Smooth muscle cell (in vitro differentiated cells): Measurements from ENCODE around the gene CRTC2. TPM values are rescaled to one million over a fixed set of nuclear protein-coding genes. Genes with fewer than 3 reads are reported as not detected.

ENCODE experiments used
- DNase-seq: peaks from one replicate; lab custom pipeline; 2025; ENCODE audit not compliant: unreplicated experiment; lab: John Stamatoyannopoulos, UW
- H2AFZ ChIP-seq: fragments of 200-600 bp; sonication (generic); 2 replicates; pipeline ENCODE4 v1.6.0; 2016; ENCODE audit warnings: antibody characterized with exemption, low read depth, mild to moderate bottlenecking
- H3F3A ChIP-seq: fragments of 200-600 bp; sonication (generic); 2 replicates; pipeline ENCODE4 v1.6.0; 2017; ENCODE audit warnings: antibody characterized with exemption, low read depth
- H3K27ac ChIP-seq: fragments of 200-600 bp; sonication (generic); 2 replicates; pipeline ENCODE4 v1.5.1; 2016; ENCODE audit warnings: low read depth, mild to moderate bottlenecking
- H3K27me3 ChIP-seq: fragments of 200-600 bp; sonication (generic); 2 replicates; pipeline ENCODE4 v1.6.1; 2016; ENCODE audit warnings: low read depth, mild to moderate bottlenecking
- H3K36me3 ChIP-seq: fragments of 200-600 bp; sonication (generic); 2 replicates; pipeline ENCODE4 v1.5.1; 2016; ENCODE audit warnings: low read depth
- H3K4me1 ChIP-seq: fragments of 200-600 bp; sonication (generic); 2 replicates; pipeline ENCODE4 v1.5.1; 2016; ENCODE audit warnings: low read depth
- H3K4me2 ChIP-seq: fragments of 200-600 bp; sonication (generic); 2 replicates; pipeline ENCODE4 v1.6.0; 2016; ENCODE audit warnings: mild to moderate bottlenecking
- H3K4me3 ChIP-seq: fragments of 200-600 bp; sonication (generic); 2 replicates; pipeline ENCODE4 v1.5.1; 2016; ENCODE audit warnings: mild to moderate bottlenecking
- H3K79me2 ChIP-seq: fragments of 200-600 bp; sonication (generic); 2 replicates; pipeline ENCODE4 v1.6.0; 2016; ENCODE audit warnings: low read depth, mild to moderate bottlenecking
- H3K9ac ChIP-seq: fragments of 200-600 bp; sonication (generic); 2 replicates; pipeline ENCODE4 v1.6.0; 2016; ENCODE audit warnings: low read depth
- H3K9me3 ChIP-seq: fragments of 200-600 bp; sonication (generic); replicated peaks from 2 replicates; pipeline ENCODE4 v1.5.1; 2016; ENCODE audit warnings: low read depth
- H4K20me1 ChIP-seq: fragments of 200-600 bp; sonication (generic); 2 replicates; pipeline ENCODE4 v1.6.0; 2016; ENCODE audit warnings: low read depth
- CTCF ChIP-seq: fragments of 200-600 bp; sonication (generic); IDR thresholded peaks from 2 replicates; pipeline ENCODE4 v1.5.1; 2017; ENCODE audit warnings: borderline replicate concordance, mild to moderate bottlenecking, antibody characterized with exemption; ENCODE audit not compliant: insufficient read depth, poor library complexity, severe bottlenecking
- WGBS: methylation state at CpG from one replicate; pipeline ENCODE4 v1.1.7; 2016; ENCODE audit warnings: low lambda C conversion rate; 5-methylcytosine and 5-hydroxymethylcytosine counted together
- polyA plus RNA-seq: library from polyadenylated mRNA; unstranded; fragments of >200 nt; fragmentation: Nextera tagmentation; extraction: Ambion mirVana; gene quantifications from 2 replicates; pipeline ENCODE4 v1.2.1, GENCODE V29; 2016
- total RNA-seq: library from RNA; depleted of rRNA; stranded (reverse); fragments of >200 nt; gene quantifications from 2 replicates; pipeline ENCODE4 v1.2.3, GENCODE V29; 2014

The CRTC2 gene
- total and polyA plus RNA-seq, 2 experiments from 2014 or later = 9.9 to 24.6 TPM

- Histone ChIP-seq H3K27ac (peak within 1 kb of the TSS; percentile 78), H3K9me3 (no peaks in the 10 kb centered on the region), H3K9ac (peak within 1 kb of the TSS; percentile 95), H3K79me2 (peaks cover 44% of the 10 kb centered on the region), H3F3A (no peaks in the 10 kb centered on the region), H2AFZ (peak within 1 kb of the TSS; percentile 89), H3K4me3 (peak within 1 kb of the TSS; percentile 86), H3K27me3 (no peaks in the 10 kb centered on the region), H4K20me1 (peaks cover 40% of the 10 kb centered on the region), H3K36me3 (no peaks in the 10 kb centered on the region), H3K4me1 (peaks cover 17% of the 10 kb centered on the region), H3K4me2 (peak within 1 kb of the TSS; percentile 93)
- WGBS = 1% methylated on average over 53 of the region's 53 CpGs
- no peak for TF ChIP-seq CTCF
- peak; percentile 89 for DNase-seq
Observed at GRCh38 chr1:153922972-153923925, 35.2 kb downstream of the CRTC2 start, which contains the start of gene GATAD2B. Gene GATAD2B, minus strand, starts transcription at chr1:153922972. Its CDS starts 94,625 bp downstream, at chr1:153828347.

GRCh38 chr1:153922076-153922971, 36.1 kb downstream of the CRTC2 start:
- no peaks in the 10 kb centered on the region for H3F3A ChIP-seq
- peak overlapping the region; percentile 78 for H3K27ac ChIP-seq
- peak overlapping the region; percentile 95 for H3K9ac ChIP-seq
- peak overlapping the region; percentile 93 for H3K4me2 ChIP-seq
- peaks cover 53% of the 10 kb centered on the region for H3K79me2 ChIP-seq
- no peaks in the 10 kb centered on the region for H3K27me3 ChIP-seq
- no peaks in the 10 kb centered on the region for H3K9me3 ChIP-seq
- peaks cover 49% of the 10 kb centered on the region for H4K20me1 ChIP-seq
- H3K36me3 ChIP-seq = no peaks in the 10 kb centered on the region
- peaks cover 17% of the 10 kb centered on the region for H3K4me1 ChIP-seq
- no peak for DNase-seq
- under 1% methylated on average over 43 of the region's 86 CpGs for WGBS
- peak overlapping the region; percentile 64 for H2AFZ ChIP-seq
- TF ChIP-seq CTCF = peak; percentile 18
- peak overlapping the region; percentile 86 for H3K4me3 ChIP-seq

- Histone ChIP-seq H3K4me2 (peak overlapping the region; percentile 93), H3K79me2 (peaks cover 59% of the 10 kb centered on the region)
Observed at GRCh38 chr1:153921803-153922075, 36.7 kb downstream of the CRTC2 start.

More at GRCh38 chr1:153921803-153922075, 36.7 kb downstream of the CRTC2 start:
- no peaks in the 10 kb centered on the region for H3K27me3 ChIP-seq
- peaks cover 17% of the 10 kb centered on the region for H3K4me1 ChIP-seq
- no peak for TF ChIP-seq CTCF
- peak overlapping the region; percentile 95 for H3K9ac ChIP-seq
- 2% methylated on average over 10 of the region's 10 CpGs for WGBS
- H3K27ac ChIP-seq = peak overlapping the region; percentile 78
- peak overlapping the region; percentile 86 for H3K4me3 ChIP-seq
- no peaks in the 10 kb centered on the region for H3F3A ChIP-seq
- no peaks in the 10 kb centered on the region for H3K36me3 ChIP-seq
- no peak for DNase-seq
- no peaks in the 10 kb centered on the region for H3K9me3 ChIP-seq
- H4K20me1 ChIP-seq = peaks cover 55% of the 10 kb centered on the region
- peak overlapping the region; percentile 32 for H2AFZ ChIP-seq
